MCF 10A (cell line): ENCODE results near the gene RANGAP1. TPM values are rescaled to one million over a fixed set of nuclear protein-coding genes. Genes with fewer than 3 reads are reported as not detected.

Experiments used
- BruUV-seq: library from RNA; stranded (reverse); fragments of 400-500 nt; replicated peaks from 2 replicates; lab custom pipeline; 2021; lab: Mats Ljungman, UMichigan
- CTCF ChIA-PET: fragments of 300-600 bp; sonication (Branson Sonifier 250); formaldehyde crosslinking; extraction: SDS; loops from one replicate; lab custom pipeline; 2021; ENCODE audit warnings: antibody characterized with exemption, inconsistent platforms; lab: Yijun Ruan, JAX
- POLR2A ChIA-PET: fragments of 300-600, 350-650 bp; sonication (Branson Sonifier 250); formaldehyde crosslinking; extraction: SDS; loops from one replicate; lab custom pipeline; 2020; ENCODE audit warnings: antibody characterized with exemption, inconsistent platforms; lab: Yijun Ruan, JAX
- DNase-seq: peaks from one replicate; pipeline ENCODE4 v3.0.0-alpha.2; 2018; ENCODE audit not compliant: unreplicated experiment
- H3K27ac Mint-ChIP-seq: one replicate; pipeline ENCODE4 v1.8.0; 2022; ENCODE audit warnings: mild to moderate bottlenecking, low read depth, mixed read lengths; ENCODE audit not compliant: unreplicated experiment
- H3K27me3 Mint-ChIP-seq: one replicate; pipeline ENCODE4 v1.8.0; 2022; ENCODE audit warnings: mixed read lengths; ENCODE audit not compliant: insufficient read depth, unreplicated experiment
- H3K36me3 Mint-ChIP-seq: one replicate; pipeline ENCODE4 v1.8.0; 2022; ENCODE audit warnings: mild to moderate bottlenecking, moderate library complexity, mixed read lengths; ENCODE audit not compliant: insufficient read depth, unreplicated experiment
- H3K4me1 Mint-ChIP-seq: one replicate; pipeline ENCODE4 v1.8.0; 2022; ENCODE audit warnings: mixed read lengths; ENCODE audit not compliant: insufficient read depth, unreplicated experiment
- H3K4me3 Mint-ChIP-seq: one replicate; pipeline ENCODE4 v1.8.0; 2022; ENCODE audit warnings: mild to moderate bottlenecking, moderate library complexity, mixed read lengths; ENCODE audit not compliant: unreplicated experiment
- H3K9me3 Mint-ChIP-seq: one replicate; pipeline ENCODE4 v1.8.0; 2022; ENCODE audit warnings: mixed read lengths; ENCODE audit not compliant: unreplicated experiment
- CTCF ChIP-seq: fragments of 200-600 bp; IDR thresholded peaks from one replicate; pipeline ENCODE4 v1.8.0; 2022; ENCODE audit warnings: antibody characterized with exemption, mild to moderate bottlenecking; ENCODE audit not compliant: unreplicated experiment
- intact Hi-C: fragments of 100-400 bp; cut with micrococcal nuclease; formaldehyde crosslinking; loops from 2 replicates; pipeline ENCODE4 v1.14.1; 2022
- total RNA-seq: library from RNA; stranded (reverse); gene quantifications from 2 replicates; pipeline ENCODE4 v1.2.3, GENCODE V29; 2022

Gene RANGAP1
- total RNA-seq, 1 experiment from 2014 or later, result 117 TPM

GRCh38 chr22:41267958-41268357, 18.0 kb downstream of the RANGAP1 start:
- TF ChIP-seq CTCF, result no peak
- POLR2A ChIA-PET, result interaction anchor here (1.1 kb wide), 1 partner anchor 21 kb away, joined by 3 read pairs; no protein-coding TSS in a partner anchor
- H3K27ac Mint-ChIP-seq, result no peak overlapping the region

GRCh38 chr22:41264408-41264941, 21.5 kb downstream of the RANGAP1 start:
- Mint-ChIP-seq H3K9me3 (no peaks in the 10 kb centered on the region), H3K27ac (no peak overlapping the region), H3K36me3 (peaks cover 82% of the 10 kb centered on the region), H3K4me3 (no peak overlapping the region), H3K4me1 (no peaks in the 10 kb centered on the region), H3K27me3 (no peaks in the 10 kb centered on the region)
- no peak for TF ChIP-seq CTCF
- BruUV-seq, result no TSS peak
- intact Hi-C loops, result no loop called here
- POLR2A ChIA-PET, result interaction anchor here (0.9 kb wide), 1 partner anchor 8 kb away, joined by 3 read pairs; no protein-coding TSS in a partner anchor
- CTCF ChIA-PET, result interaction anchor here (0.6 to 0.7 kb wide), 2 partner anchors 11 to 894 kb away, joined by 3 read pairs; no protein-coding TSS in a partner anchor
- DNase-seq, result no peak

More at GRCh38 chr22:41267958-41268357, 18.0 kb downstream of the RANGAP1 start:
- no TSS peak for BruUV-seq
- no peaks in the 10 kb centered on the region for H3K4me1 Mint-ChIP-seq
- H3K9me3 Mint-ChIP-seq, result no peaks in the 10 kb centered on the region
- intact Hi-C loops, result no loop called here
- no peak for DNase-seq
- peaks cover 89% of the 10 kb centered on the region for H3K36me3 Mint-ChIP-seq
- H3K4me3 Mint-ChIP-seq, result no peak overlapping the region
- CTCF ChIA-PET, result no interaction called here
- H3K27me3 Mint-ChIP-seq, result no peaks in the 10 kb centered on the region

- no peak for TF ChIP-seq CTCF
- no peaks in the 10 kb centered on the region for H3K9me3 Mint-ChIP-seq
- H3K36me3 Mint-ChIP-seq, result peaks cover 79% of the 10 kb centered on the region
- H3K4me1 Mint-ChIP-seq, result no peaks in the 10 kb centered on the region
- no peak overlapping the region for H3K4me3 Mint-ChIP-seq
- H3K27me3 Mint-ChIP-seq, result no peaks in the 10 kb centered on the region
- DNase-seq, result no peak
- CTCF ChIA-PET, result interaction anchor here (0.7 kb wide), 1 partner anchor 34 kb away, joined by 4 read pairs; no protein-coding TSS in a partner anchor
- no peak overlapping the region for H3K27ac Mint-ChIP-seq
- POLR2A ChIA-PET, result no interaction called here
- intact Hi-C loops, result no loop called here
- BruUV-seq, result no TSS peak
Observed at GRCh38 chr22:41263704-41264103, 22.3 kb downstream of the RANGAP1 start.

- no peak for DNase-seq
- H3K27ac Mint-ChIP-seq, result no peak overlapping the region
- H3K36me3 Mint-ChIP-seq, result peaks cover 83% of the 10 kb centered on the region
- no peak for TF ChIP-seq CTCF
- intact Hi-C loops, result no loop called here
- ChIA-PET CTCF (interaction anchor here (0.7 to 0.9 kb wide), 2 partner anchors 14 to 291 kb away, joined by 3 read pairs; no protein-coding TSS in a partner anchor), POLR2A (interaction anchor here (1.2 to 1.9 kb wide), 2 partner anchors 12 to 18 kb away, joined by 4 to 5 read pairs; no protein-coding TSS in a partner anchor)
- H3K4me1 Mint-ChIP-seq, result peaks cover under 1% of the 10 kb centered on the region
- BruUV-seq, result no TSS peak
- H3K9me3 Mint-ChIP-seq, result no peaks in the 10 kb centered on the region
- H3K4me3 Mint-ChIP-seq, result no peak overlapping the region
- H3K27me3 Mint-ChIP-seq, result no peaks in the 10 kb centered on the region
Observed at GRCh38 chr22:41262250-41262765, 23.7 kb downstream of the RANGAP1 start.
